GM18861 (cell line): ENCODE measurements around the gene HAT1.

ENCODE experiments used
- ATAC-seq: cut with Tn5 transposase; IDR thresholded peaks from one replicate; pipeline ENCODE4 v1.9.1; 2021; ENCODE audit not compliant: unreplicated experiment

Gene HAT1

GRCh38 chr2:172021955-172022354, 99.7 kb downstream of the HAT1 start:
- no peak for ATAC-seq

- ATAC-seq = no peak
Observed at GRCh38 chr2:172031536-172031935, 109.3 kb downstream of the HAT1 start.
